ENCODE data around the gene FILIP1. TPM values are rescaled to one million over a fixed set of nuclear protein-coding genes. Genes with fewer than 3 reads are reported as not detected.

FILIP1 gene
- total and polyA plus RNA-seq, 2 of the 8 experiments (the other 6 are each of a cell fraction or from before 2014, with no cell fraction given): 2.4 to 5.7 TPM

DNA sequence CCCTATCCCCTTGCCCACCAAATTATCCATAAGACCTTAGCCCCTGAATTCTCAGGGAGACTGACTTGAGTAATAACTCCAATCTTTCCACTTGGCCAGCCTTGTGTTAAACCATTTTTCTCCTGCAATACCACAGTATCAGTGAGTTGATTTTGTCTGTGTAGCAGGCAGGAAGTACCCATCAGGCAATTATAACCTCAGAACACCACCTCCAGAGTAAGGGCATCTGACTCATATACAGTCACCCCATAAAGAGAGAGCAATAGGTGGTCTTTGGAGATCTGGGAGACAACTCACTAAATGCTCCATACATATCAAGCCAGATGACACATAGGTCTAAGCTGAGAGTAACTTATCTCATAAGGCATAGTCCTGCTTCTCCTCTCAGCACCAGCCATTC, 83.7 kb downstream of the FILIP1 start:
- Histone ChIP-seq H3K4me2 (ENCODE audit: insufficient read depth in 1 of 2, low read depth in 2 of 2, low read length in 2 of 2) (no peak overlapping the region), H4K91ac (replicated peaks; ENCODE audit: insufficient read length, low read length) (no peak overlapping the region), H3K79me1 (ENCODE audit: low read depth, low read length) (no peaks in the 10 kb centered on the region), H4K20me1 (replicated peaks in 1 of 2; ENCODE audit: control insufficient read depth in 1 of 2, insufficient read depth in 2 of 2, low read length in 2 of 2) (no peaks in the 10 kb centered on the region), H4K8ac (ENCODE audit: extremely low read depth, insufficient read depth, low read length) (no peak overlapping the region), H3K9me3 (ENCODE audit: insufficient read depth in 2 of 2, low read depth in 1 of 2, low read length in 1 of 2) (peaks cover 0 to 4% of the 10 kb centered on the region in 2 experiments; a peak in 2 of 4 replicates), H4K5ac (ENCODE audit: insufficient read length, low read depth, low read length) (no peak overlapping the region), H3K14ac (ENCODE audit: insufficient read length) (no peak overlapping the region), H2BK5ac (ENCODE audit: low read depth, low read length) (no peak overlapping the region), H3K56ac (replicated peaks; ENCODE audit: insufficient read length, low read depth, low read length) (no peak overlapping the region), H2AFZ (ENCODE audit: low read length) (no peak overlapping the region), H3K18ac (ENCODE audit: extremely low read depth, low read length) (no peak overlapping the region), H2BK20ac (ENCODE audit: low read length) (no peak overlapping the region), H3K36me3 (ENCODE audit: control insufficient read depth in 2 of 4, insufficient read depth in 4 of 4, low read length in 3 of 4) (no peaks in the 10 kb centered on the region), H3K4me1 (replicated peaks in 1 of 4; ENCODE audit: control insufficient read depth in 3 of 4, insufficient read depth in 4 of 4, low read length in 3 of 4) (no peaks in the 10 kb centered on the region), H2AK5ac (ENCODE audit: low read depth, low read length) (no peak overlapping the region), H3K4me3 (ENCODE audit: extremely low read depth in 1 of 4, insufficient read depth in 2 of 4, low read depth in 3 of 4, low read length in 4 of 4) (no peak overlapping the region), H2BK12ac (ENCODE audit: low read depth, low read length) (no peak overlapping the region), H3K27me3 (replicated peaks in 1 of 4; ENCODE audit: control insufficient read depth in 3 of 4, extremely low read depth in 1 of 4, insufficient read depth in 3 of 4, low read length in 3 of 4) (no peaks in the 10 kb centered on the region), H3K9ac (replicated peaks in 1 of 4; ENCODE audit: extremely low read depth in 1 of 4, low read depth in 3 of 4, low read length in 3 of 4) (no peak overlapping the region), H3K23ac (ENCODE audit: insufficient read length) (no peak overlapping the region), H3K27ac (ENCODE audit: low read depth, low read length) (no peak overlapping the region), H2BK120ac (replicated peaks; ENCODE audit: low read depth, low read length) (no peak overlapping the region), H3K79me2 (ENCODE audit: control insufficient read depth in 1 of 2, insufficient read depth in 2 of 2, low read length in 2 of 2) (no peaks in the 10 kb centered on the region), H2BK15ac (ENCODE audit: low read length) (no peak overlapping the region), H3K4ac (replicated peaks; ENCODE audit: insufficient read length, low read depth, low read length) (no peak overlapping the region), H3K23me2 (ENCODE audit: low read depth, low read length) (no peaks in the 10 kb centered on the region)
- FAIRE-seq (no peak), DNase-seq (ENCODE audit: low read depth in 1 of 2, low spot score in 2 of 2) (no peak)
- CTCF ChIA-PET (ENCODE audit: partially characterized antibody): no interaction called here
- POLR2A ChIA-PET (ENCODE audit: partially characterized antibody): no interaction called here
- no peak for TF ChIP-seq SP1 (IDR thresholded peaks at IDR 0.05; ENCODE audit: low read depth, low read length)
- TF ChIP-seq CREB1 (IDR thresholded peaks at IDR 0.05): no peak
- TF ChIP-seq SP2 (IDR thresholded peaks at IDR 0.05; ENCODE audit: low read length): no peak
- TF ChIP-seq TAF7 (optimal IDR thresholded peaks at IDR 0.05; ENCODE audit: borderline replicate concordance, low read depth, low read length): no peak
- no peak for TF ChIP-seq CEBPB (IDR thresholded peaks at IDR 0.05; ENCODE audit: low read depth, low read length)
- no peak for TF ChIP-seq SUZ12 (IDR thresholded peaks at IDR 0.05; ENCODE audit: low read length)
- no peak for TF ChIP-seq ATF3 (IDR thresholded peaks at IDR 0.05; ENCODE audit: insufficient read depth, low read depth, low read length)
- no peak for TF ChIP-seq CHD1 (IDR thresholded peaks at IDR 0.05; ENCODE audit: low read depth, low read length)
- TF ChIP-seq ATF2 (IDR thresholded peaks at IDR 0.05; ENCODE audit: low read length): no peak
- TF ChIP-seq ZNF274 (IDR thresholded peaks at IDR 0.05; ENCODE audit: borderline replicate concordance, extremely low read depth, low read length): no peak
- TF ChIP-seq TBP (IDR thresholded peaks at IDR 0.05; ENCODE audit: low read depth, low read length): no peak
- TF ChIP-seq RBBP5 (IDR thresholded peaks at IDR 0.05; ENCODE audit: borderline replicate concordance, low read depth, low read length): no peak
- no peak for TF ChIP-seq BRCA1 (IDR thresholded peaks at IDR 0.05; ENCODE audit: low read depth, low read length)
- no peak for TF ChIP-seq HDAC6 (IDR thresholded peaks at IDR 0.05; ENCODE audit: low read depth, low read length)

Data from H1 (cell line).